T-helper 1 cell treated with Interleukin-12 subunit alpha and Interleukin-12 subunit beta and Interleukin-4 antibody, amounts not matched to agents 30 μg/mL and 1 μg/mL, for 36 hours (primary cell): ENCODE measurements around the gene ORMDL1.
A peak's percentile ranks its signal among the peaks of the same experiment; 100 is the strongest.

Experiments
- H3K27ac Mint-ChIP-seq: one replicate; pipeline ENCODE4 v1.8.0; 2021; ENCODE audit warnings: mild to moderate bottlenecking, mixed read lengths
- H3K27me3 Mint-ChIP-seq: one replicate; pipeline ENCODE4 v1.8.0; 2021; ENCODE audit warnings: low read depth, mixed read lengths
- H3K36me3 Mint-ChIP-seq: one replicate; pipeline ENCODE4 v1.8.0; 2021; ENCODE audit warnings: low read depth, mixed read lengths
- H3K4me1 Mint-ChIP-seq: one replicate; pipeline ENCODE4 v1.8.0; 2021; ENCODE audit warnings: low read depth, mixed read lengths
- H3K4me3 Mint-ChIP-seq: one replicate; pipeline ENCODE4 v1.8.0; 2021; ENCODE audit warnings: mild to moderate bottlenecking, moderate library complexity, mixed read lengths
- H3K9me3 Mint-ChIP-seq: one replicate; pipeline ENCODE4 v1.8.0; 2021; ENCODE audit warnings: mixed read lengths

Gene ORMDL1, protein sequence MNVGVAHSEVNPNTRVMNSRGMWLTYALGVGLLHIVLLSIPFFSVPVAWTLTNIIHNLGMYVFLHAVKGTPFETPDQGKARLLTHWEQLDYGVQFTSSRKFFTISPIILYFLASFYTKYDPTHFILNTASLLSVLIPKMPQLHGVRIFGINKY

DNA sequence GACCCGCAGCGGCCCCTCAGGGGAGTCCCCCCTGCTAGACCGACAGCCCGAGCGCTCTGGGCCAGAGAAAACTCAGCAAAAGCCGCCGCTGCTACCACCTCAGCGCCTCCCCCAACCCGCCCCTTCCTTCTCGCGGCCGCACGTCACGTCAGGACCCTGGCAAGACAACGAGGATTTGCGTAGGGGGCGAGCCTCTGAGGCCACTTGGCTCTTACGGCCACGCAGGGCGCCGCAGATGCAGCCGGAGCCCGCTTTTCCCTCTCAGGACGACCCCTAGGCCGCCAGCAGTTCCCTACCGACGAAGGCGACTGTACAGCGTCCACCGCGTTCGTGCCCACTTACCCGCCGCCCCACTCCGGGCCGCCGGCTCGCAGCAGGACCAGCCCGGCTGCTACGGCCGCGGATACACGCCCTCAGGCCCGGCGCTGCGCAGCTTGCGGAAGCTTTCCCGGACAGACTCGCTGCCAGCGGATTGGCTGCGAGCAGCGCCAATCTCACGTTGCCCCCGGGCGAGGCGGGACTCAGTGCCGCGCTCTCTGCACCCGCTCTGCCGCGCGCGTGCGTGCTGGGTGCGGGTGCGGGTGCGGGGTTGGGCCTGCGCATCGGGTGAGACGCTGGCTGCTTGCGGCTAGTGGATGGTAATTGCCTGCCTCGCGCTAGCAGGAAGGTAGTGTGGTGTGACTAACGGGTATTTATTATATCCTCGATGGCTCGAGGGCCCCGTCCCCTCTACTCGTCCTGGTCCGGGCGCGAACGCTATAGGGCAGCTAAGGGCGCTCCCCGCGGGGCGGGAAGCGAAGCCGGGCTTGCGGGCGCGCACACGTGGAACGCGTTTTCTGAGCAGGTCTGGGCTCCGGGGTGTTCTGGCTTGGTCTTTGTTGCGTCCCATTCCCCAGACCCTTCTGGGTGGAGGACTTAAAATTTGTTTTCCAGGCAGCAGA lies at the start of gene ORMDL1, which contains the start of gene PMS1:
Gene ORMDL1, minus strand, starts transcription at position 413 of the 941 bp plus-strand sequence. CDS start 1,744 bp downstream, outside the sequence.
Gene PMS1, plus strand, starts transcription at position 524 of the 941 bp plus-strand sequence. CDS start 7,360 bp downstream, outside the sequence.
- Mint-ChIP-seq H3K27ac (peak within 1 kb of the TSS; percentile 91), H3K4me3 (peak within 1 kb of the TSS; percentile 90), H3K9me3 (no peaks in the 10 kb centered on the region), H3K4me1 (peaks cover 41% of the 10 kb centered on the region), H3K27me3 (no peaks in the 10 kb centered on the region), H3K36me3 (peaks cover 38% of the 10 kb centered on the region)

DNA sequence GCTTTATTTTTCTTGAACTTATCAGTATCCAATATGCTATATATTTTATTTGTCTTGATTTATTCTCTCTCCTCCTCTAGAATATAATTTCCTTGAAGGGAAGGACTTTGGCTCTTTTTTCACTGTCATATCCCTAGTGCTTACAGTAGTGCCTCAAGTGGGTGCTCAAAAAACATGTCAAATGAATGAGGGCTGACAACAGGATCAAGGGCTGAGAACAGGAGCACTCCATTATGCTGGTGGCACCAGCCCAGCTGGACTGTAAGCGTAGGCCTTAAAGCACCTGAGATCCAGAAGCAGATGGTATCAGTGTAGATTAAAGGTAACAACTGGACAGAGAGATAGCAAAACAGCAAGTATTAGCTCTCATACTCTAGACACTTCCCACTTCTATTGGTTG lies 46.4 kb upstream of the ORMDL1 start:
- H3K36me3 Mint-ChIP-seq: peaks cover 7% of the 10 kb centered on the region
- no peaks in the 10 kb centered on the region for H3K9me3 Mint-ChIP-seq
- no peak overlapping the region for H3K4me3 Mint-ChIP-seq
- peaks cover 4% of the 10 kb centered on the region for H3K4me1 Mint-ChIP-seq
- no peak overlapping the region for H3K27ac Mint-ChIP-seq
- H3K27me3 Mint-ChIP-seq: no peaks in the 10 kb centered on the region

DNA sequence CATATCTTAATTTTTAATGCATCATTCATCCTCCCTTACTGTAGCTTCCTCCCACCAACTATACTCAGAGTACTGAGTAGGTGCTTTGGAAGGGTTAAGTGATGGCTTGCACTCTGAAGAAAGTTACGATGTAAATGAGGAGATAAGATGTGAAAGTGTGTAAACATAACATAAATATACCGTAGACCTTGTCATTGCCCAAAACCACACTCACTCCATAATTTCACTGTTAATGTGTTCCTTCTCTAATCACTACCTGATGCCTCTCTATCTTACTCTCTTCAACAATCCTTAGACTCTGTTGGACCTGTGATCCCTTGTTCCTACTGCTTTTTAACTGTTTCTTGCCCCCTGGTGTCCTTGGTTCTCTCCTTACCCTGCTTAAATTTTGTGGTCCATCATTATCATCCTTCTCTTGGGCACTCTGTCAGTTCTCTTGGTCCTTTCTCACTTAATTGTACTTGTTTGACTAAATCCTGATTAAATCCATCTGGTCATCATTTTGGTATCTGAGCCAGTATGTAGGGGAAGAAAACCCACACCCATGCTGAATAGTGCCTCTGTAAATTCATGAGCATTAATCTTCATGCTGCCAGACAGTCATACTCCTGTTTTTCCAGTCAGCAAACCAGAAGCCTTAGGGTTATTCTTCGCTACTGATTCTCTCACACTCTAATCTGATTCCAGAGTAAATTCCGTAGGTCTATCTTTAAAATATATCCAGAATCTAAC lies 45.1 kb upstream of the ORMDL1 start:
- H3K36me3 Mint-ChIP-seq: peaks cover 5% of the 10 kb centered on the region
- peaks cover 4% of the 10 kb centered on the region for H3K4me1 Mint-ChIP-seq
- no peak overlapping the region for H3K4me3 Mint-ChIP-seq
- no peak overlapping the region for H3K27ac Mint-ChIP-seq
- no peaks in the 10 kb centered on the region for H3K9me3 Mint-ChIP-seq
- no peaks in the 10 kb centered on the region for H3K27me3 Mint-ChIP-seq

DNA sequence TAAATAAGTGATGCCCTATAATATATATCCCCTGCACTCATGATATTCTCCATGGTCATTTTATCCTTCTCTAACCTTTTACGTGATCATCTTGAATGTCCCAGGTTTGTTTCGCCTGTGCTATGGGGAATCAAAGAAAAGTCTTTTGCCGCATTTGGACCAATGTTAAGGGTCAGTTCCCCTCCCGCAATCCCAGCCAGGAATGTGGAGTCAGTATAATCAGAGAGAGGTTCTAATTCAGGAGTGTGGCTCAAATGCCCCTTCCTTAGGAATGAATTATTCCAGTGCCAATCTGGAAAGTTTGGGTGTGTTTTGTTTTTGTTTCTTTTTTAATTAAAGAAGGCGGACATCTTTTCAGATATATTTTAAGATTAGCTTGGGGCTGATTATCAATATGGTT lies 41.9 kb upstream of the ORMDL1 start:
- no peak overlapping the region for H3K27ac Mint-ChIP-seq
- H3K36me3 Mint-ChIP-seq: peaks cover 2% of the 10 kb centered on the region
- no peaks in the 10 kb centered on the region for H3K9me3 Mint-ChIP-seq
- peaks cover 4% of the 10 kb centered on the region for H3K4me1 Mint-ChIP-seq
- no peak overlapping the region for H3K4me3 Mint-ChIP-seq
- no peaks in the 10 kb centered on the region for H3K27me3 Mint-ChIP-seq

DNA sequence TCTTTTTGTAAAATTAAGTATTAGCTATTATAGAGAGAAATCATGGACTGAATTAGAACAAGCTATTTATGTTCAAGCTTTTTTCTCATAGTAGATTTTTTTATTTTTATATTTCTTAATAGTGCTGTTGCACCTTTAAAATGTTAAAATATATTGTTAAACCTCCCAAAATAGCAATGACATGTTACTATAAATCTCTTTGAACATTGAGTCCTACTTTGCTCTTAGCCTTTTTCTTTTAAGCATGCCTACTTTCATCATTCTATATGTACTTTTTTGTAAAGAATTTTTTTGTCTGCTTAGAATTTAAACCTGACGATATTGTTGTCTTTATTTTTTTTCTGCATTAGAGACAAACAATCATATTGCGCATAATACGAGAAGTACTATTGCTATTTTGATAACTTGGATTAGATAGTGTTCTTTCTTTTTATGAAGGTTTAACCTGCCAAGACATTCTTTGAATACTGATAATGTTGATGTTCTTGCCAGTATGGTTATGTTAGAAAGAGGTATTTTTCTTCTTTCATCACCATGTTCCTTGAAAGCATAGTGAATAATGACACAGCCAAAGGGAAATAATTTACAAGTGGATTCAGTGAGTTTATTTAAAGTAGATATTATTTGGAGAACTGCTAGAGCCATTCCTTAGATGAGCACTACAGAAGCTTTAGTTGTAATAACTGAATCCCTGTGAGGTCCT lies 40.7 kb upstream of the ORMDL1 start:
- Mint-ChIP-seq H3K9me3 (no peaks in the 10 kb centered on the region), H3K4me3 (no peak overlapping the region), H3K27ac (no peak overlapping the region), H3K36me3 (peaks cover 3% of the 10 kb centered on the region), H3K4me1 (peaks cover 4% of the 10 kb centered on the region), H3K27me3 (no peaks in the 10 kb centered on the region)

DNA sequence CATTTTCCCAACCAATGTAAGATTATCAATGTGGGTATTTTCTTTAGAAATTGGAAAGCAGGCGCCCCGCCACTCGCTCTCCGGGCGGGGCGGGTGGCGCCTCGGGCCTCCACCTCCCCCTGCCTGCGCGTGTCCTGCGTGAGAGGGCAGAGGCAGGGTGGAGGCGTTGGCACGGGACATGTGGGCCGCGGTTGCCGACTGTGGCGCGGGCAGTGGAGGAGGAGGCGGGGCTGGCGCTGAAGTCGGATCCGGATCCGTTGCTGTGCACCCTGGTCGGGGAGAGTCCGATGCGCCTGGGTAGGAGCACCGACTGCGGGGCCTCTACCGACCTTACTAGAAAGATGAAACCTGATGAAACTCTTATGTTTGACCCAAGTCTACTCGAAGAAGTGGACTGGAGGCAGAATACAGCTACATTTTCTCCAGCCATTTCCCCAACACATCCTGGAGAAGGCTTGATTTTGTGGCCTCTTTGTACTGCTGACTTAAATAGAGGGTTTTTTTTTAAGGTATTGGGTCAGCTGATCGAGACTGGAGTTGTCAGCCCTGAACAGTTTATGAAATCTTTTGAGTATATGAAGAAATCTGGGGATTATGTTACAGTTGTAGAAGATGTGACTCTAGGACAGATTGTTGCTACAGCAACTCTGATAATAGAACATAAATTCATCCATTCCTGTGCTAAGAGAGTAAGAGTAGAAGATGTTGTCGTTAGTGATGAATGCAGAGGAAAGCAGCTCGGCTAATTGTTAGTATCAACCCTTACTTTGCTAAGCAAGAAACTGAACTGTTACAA lies 38.0 kb upstream of the ORMDL1 start:
- H3K4me1 Mint-ChIP-seq: peaks cover 6% of the 10 kb centered on the region
- no peak overlapping the region for H3K27ac Mint-ChIP-seq
- H3K4me3 Mint-ChIP-seq: no peak overlapping the region
- peaks cover 17% of the 10 kb centered on the region for H3K36me3 Mint-ChIP-seq
- H3K9me3 Mint-ChIP-seq: no peaks in the 10 kb centered on the region
- no peaks in the 10 kb centered on the region for H3K27me3 Mint-ChIP-seq

DNA sequence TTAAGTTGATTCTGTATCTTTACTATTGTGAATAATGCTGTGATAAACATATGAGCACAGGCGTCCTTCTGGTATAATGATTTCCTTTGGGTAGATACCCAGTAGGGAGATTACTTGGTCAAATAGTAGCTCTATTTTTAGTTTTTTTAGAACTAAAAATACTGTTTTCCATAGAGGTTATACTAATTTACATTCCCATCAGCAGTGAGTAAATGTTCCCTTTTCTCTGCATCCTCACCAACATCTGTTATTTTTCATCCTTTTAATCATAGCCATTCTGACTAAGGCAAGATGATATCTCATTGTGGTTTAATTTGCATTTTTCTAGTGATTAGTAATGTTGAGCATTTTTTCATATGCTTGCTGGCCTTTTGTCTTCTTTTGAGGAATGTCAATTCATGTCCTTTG lies 35.2 kb upstream of the ORMDL1 start:
- Mint-ChIP-seq H3K9me3 (no peaks in the 10 kb centered on the region), H3K4me1 (peaks cover 4% of the 10 kb centered on the region), H3K27ac (no peak overlapping the region), H3K36me3 (peaks cover 22% of the 10 kb centered on the region), H3K4me3 (no peak overlapping the region), H3K27me3 (no peaks in the 10 kb centered on the region)

DNA sequence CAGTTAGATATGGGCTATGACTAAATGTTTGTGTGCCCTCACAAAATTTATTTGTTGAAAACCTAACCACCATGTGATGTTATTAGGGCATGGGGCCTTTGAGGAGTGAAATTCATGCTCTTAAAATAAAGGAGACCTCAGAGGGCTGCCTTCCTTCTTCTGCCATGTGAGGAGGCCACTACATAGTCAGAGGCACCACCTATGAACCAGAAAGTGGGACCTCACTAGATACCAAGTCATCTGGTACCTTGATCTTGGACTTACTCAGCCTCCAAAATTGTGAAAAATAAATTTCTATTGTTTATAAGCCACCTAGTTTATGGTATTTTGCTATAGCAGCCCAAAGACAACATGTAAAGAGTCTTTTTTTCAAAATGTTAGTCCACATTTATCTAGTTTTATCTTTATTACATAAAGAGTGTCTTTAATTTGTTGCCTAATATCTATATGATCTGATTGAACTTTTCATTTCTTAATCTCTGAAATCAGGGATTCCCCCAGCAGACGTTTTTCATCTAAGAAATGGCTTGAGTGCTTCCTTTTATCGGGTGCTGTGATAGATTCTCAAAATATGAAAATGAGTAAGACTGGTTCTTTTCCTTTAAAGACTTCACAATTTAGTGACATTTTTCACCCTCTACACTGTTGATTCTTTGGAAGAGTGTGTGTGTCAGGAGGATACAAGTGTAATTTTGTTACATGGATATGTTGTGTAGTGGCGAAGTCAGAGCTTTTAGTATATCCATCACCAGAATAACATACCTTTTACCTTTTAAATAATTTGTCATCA lies 34.3 kb upstream of the ORMDL1 start:
- peaks cover 25% of the 10 kb centered on the region for H3K36me3 Mint-ChIP-seq
- H3K4me3 Mint-ChIP-seq: no peak overlapping the region
- no peak overlapping the region for H3K27ac Mint-ChIP-seq
- no peaks in the 10 kb centered on the region for H3K9me3 Mint-ChIP-seq
- no peaks in the 10 kb centered on the region for H3K27me3 Mint-ChIP-seq
- peaks cover 4% of the 10 kb centered on the region for H3K4me1 Mint-ChIP-seq

DNA sequence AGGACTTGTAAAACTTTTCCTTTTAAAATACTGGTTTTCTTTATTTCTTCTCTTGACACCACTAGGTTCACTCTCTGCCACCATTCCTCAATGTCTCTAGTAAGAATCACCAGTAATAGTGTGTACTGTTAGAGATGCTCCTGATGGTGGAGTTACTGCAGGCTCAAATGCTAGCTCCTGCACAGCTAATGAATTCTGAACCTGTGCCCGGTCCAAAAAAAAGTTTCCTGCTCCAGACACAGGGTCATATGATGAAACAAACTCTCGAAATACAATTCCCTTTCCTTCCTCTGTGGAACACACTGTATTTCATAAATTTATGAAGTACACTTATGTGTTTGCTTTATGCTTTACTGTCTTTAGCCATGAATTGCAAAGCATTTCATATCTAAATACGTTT lies 19.3 kb upstream of the ORMDL1 start:
- Mint-ChIP-seq H3K4me1 (peaks cover 2% of the 10 kb centered on the region), H3K27ac (no peak overlapping the region), H3K9me3 (no peaks in the 10 kb centered on the region), H3K4me3 (no peak overlapping the region), H3K36me3 (peaks cover 13% of the 10 kb centered on the region), H3K27me3 (no peaks in the 10 kb centered on the region)

DNA sequence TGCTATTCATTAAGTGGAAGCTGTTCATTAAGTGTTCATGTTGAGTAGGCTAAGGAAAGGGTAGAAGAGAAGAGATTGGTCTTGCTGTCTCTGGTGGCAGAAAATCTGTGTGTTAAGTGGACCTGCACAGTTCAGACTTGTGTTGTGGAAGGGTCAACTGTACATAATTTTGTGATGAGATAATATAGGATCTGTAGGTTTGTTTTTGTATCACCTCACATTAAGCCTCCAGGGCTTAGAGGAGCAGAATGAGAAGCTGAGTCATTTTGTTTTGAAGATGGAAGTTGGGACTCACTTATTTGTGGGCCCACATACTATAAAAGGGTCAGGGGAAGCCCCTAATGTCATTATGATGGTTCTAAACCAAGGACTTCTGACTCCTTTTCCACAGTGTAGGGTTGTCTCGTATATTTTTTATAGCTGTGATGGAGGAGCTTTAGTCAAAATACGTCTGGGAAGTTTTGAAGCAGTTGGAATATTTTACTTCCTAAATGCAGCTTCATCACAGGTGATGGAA lies 18.3 kb upstream of the ORMDL1 start:
- Mint-ChIP-seq H3K36me3 (peaks cover 12% of the 10 kb centered on the region), H3K27ac (no peak overlapping the region), H3K9me3 (no peaks in the 10 kb centered on the region), H3K4me1 (peaks cover 2% of the 10 kb centered on the region), H3K4me3 (no peak overlapping the region), H3K27me3 (no peaks in the 10 kb centered on the region)

DNA sequence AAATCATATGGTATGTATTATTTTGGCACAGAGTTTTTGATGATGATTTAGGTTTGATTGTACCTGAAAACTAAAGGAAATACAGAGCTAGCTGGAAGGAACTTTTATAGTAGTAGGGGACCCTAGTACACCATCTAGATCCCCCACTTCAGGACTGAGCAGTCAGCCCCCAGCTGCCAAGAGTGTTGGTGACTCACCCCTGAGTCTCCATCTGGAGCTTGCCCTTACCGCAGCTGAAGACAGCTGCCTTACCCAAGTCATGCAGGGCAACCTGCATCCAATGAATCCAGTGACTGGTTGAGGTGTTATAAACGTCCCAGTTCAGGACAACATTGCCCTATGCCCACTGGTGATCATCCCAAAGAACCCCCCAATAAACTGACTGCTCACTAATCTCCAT lies 15.4 kb upstream of the ORMDL1 start:
- H3K4me3 Mint-ChIP-seq: no peak overlapping the region
- no peak overlapping the region for H3K27ac Mint-ChIP-seq
- no peaks in the 10 kb centered on the region for H3K9me3 Mint-ChIP-seq
- H3K4me1 Mint-ChIP-seq: no peaks in the 10 kb centered on the region
- H3K27me3 Mint-ChIP-seq: no peaks in the 10 kb centered on the region
- peaks cover 14% of the 10 kb centered on the region for H3K36me3 Mint-ChIP-seq

DNA sequence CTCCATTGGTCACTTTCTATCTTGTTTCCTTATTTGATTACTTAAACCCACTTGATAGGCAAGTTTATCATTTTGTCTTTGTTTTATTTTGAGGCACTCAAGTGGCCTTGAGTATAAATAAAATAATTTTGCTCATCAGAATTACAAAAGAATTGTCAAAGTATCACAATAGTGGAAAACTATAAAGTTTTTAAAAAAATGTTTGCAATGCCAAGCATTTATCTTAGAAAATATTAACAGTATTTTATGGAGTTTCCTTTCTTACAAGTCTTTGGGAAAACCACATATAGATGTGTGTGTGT lies 14.8 kb upstream of the ORMDL1 start:
- Mint-ChIP-seq H3K4me3 (no peak overlapping the region), H3K4me1 (no peaks in the 10 kb centered on the region), H3K27me3 (no peaks in the 10 kb centered on the region), H3K9me3 (no peaks in the 10 kb centered on the region), H3K36me3 (peaks cover 14% of the 10 kb centered on the region), H3K27ac (no peak overlapping the region)
